HG03103 (cell line): Measurements from ENCODE around the gene ASGR1.
"Not testable (repeated sequence)": the region's sequence is repeated elsewhere in the genome, so short reads cannot be mapped to it uniquely, and the experiment has no call there.

Experiments used
- ATAC-seq: cut with Tn5 transposase; IDR thresholded peaks from one replicate; pipeline ENCODE4 v1.9.1; 2021; ENCODE audit warnings: low read depth; ENCODE audit not compliant: unreplicated experiment

Gene ASGR1

GRCh38 chr17:7168841-7169564 lies 10.2 kb downstream of the ASGR1 start:
- ATAC-seq = not testable (repeated sequence)

- no peak for ATAC-seq
These were observed 11.3 kb downstream of the ASGR1 start for GRCh38 chr17:7167832-7168231.

GRCh38 chr17:7166873-7167272 lies 12.3 kb downstream of the ASGR1 start:
- ATAC-seq = no peak

- not testable (repeated sequence) for ATAC-seq
These were observed 19.6 kb downstream of the ASGR1 start for GRCh38 chr17:7159571-7159970.

DNA sequence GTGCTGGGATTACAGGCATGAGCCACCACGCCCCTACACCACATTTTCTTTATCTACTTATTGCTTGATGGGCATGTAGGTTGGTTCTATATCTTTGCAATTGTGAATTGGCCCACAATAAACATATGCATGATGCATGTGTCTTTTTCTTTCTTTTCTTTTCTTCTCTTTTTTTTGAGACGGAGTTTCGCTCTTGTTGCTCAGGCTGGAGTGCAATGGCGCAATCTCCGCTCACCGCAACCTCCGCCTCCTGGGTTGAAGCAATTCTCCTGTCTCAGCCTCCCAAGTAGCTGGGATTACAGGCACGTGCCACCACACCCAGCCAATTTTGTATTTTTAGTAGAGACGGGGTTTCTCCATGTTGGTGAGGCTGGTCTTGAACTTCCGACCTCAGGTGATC lies 20.7 kb downstream of the ASGR1 start:
- not testable (repeated sequence) for ATAC-seq

DNA sequence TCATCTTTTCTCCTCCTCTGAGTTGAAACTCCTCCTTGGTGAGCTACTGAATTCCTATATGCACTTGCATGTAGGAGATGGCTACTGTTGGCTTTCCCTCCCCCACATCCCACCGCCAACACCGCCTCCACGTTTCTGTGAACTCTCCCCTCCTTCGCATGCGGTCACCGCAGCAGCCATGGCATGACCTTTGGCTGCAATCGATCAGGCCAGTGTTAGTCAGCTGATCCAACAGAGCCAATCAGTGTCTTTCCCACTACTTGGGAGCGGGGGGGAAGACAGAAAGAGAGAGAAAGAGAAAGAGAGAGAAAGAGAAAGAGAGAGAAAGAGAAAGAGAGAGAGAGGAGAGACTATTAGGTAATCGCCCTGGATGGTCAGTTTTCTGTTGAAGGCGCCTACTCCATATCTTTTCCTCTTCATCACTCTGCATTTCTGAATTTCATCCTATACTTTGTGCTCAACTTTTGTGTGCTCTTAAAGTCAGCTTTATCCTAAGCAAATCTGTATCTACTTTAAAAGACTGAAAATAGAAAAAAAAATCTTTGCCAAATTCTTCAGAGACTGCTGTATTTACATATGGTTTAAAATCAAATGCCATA lies 22.7 kb downstream of the ASGR1 start:
- ATAC-seq = no peak

- ATAC-seq = no peak
These were observed 31.4 kb downstream of the ASGR1 start for GRCh38 chr17:7147772-7148171.

DNA sequence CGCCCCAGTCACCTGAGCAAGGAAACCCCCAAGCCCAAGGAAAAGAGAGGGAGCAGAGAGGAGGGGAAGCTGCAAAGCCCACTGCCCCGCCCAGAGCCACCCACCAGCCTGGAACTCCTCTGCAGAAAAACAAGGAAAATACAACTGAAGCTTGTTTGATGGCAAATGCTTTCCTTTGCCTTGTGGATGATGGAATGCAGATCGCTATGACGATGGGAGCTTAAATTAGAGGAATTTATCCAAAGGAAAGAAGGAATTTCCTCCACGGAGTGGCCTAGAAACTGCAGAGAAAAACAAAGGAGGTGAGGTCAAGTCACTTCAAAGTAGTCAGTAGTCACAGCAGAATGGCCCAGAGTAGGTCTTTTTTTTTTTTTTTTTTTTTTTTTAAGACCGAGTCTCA lies 33.1 kb downstream of the ASGR1 start:
- ATAC-seq = no peak

DNA sequence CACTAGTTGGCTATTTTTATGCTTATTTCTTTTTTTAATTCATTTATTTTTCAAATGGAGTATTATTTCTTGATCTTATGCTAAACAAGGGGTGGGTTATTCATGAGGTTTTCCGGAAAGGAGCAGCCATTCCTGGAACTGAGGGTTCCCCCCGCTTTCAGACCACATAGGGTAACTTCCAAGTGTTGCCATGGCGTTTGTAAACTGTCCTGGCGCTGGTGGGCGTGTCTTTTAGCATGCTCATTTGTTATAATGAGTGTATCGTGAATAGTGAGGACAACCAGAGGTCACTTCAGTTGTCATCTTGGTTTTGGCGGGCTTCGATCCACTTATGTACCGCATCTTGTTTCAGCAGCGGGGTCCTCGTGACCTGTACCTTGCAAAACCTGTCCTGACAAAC lies 35.0 kb downstream of the ASGR1 start:
- ATAC-seq = no peak

DNA sequence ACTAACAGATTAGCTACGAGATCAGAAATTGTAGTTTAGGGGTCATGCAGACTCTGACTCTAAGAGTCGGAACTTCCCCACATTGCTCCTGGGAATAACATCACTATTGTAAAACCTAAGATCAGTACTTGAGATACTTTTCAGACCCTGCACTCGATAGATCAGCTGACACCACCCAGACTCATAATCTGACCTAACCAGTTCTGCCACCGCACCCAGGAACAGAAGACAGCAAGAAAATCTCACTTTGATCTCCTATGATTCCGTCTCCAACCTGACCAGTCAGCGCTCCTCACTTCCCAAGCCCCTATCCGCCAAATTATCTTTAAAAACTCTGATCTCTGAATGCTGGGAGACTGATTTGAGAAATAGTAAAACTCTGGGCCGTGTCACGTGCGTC lies 37.3 kb downstream of the ASGR1 start:
- no peak for ATAC-seq

DNA sequence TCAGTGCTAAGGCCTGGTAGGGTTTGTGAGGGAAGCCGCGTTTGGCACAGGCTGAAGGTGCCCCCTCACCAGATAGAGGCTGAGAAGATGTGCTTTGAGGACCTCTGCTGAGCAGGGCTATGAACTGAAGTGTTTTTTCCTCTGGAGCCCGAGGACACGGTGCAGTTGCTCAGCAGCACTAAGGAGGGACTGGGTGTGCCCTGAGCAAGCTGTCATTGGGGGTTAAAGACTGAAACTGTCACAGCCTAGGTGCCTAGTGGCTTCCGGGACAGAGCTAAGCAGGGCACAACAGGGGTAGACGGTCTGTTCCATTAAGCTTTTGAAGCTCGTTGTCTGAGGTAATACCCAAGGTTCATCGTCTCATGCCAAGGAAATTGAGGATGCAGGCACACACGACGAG lies 39.8 kb downstream of the ASGR1 start:
- no peak for ATAC-seq

GRCh38 chr17:7138800-7139381 lies 40.3 kb downstream of the ASGR1 start:
- no peak for ATAC-seq

- ATAC-seq = no peak
These were observed 41.8 kb downstream of the ASGR1 start for GRCh38 chr17:7137171-7137943.

DNA sequence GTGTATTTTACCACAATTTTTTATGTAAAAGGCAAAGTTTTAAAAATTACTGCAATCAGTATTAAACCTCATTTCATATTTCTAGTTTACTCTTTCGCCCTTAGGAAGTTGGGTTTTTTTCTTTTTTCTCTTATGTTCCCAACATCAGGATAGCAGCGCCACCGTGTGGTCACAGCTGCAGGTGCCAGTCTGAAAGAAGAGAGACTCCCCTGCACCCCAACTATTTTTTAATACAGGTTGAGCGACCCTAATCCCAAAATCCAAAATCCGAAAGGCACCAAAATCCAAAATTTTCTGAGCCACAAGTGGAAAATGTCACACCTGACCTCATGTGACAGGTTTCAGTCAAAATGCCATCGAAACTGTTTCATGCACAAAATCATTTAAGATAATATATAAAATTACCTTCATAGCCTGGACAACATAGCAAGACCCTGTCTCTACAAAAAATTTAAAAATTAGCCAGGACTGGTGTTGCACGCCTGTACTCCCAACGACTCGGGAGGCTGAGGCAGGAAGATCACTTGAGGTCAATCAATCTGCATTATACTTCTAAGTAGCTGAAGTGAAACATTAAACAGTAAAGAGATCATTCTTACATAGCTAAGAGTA lies 42.8 kb downstream of the ASGR1 start:
- ATAC-seq = no peak

GRCh38 chr17:7133916-7134315 lies 45.3 kb downstream of the ASGR1 start:
- no peak for ATAC-seq

- no peak for ATAC-seq
These were observed 45.7 kb downstream of the ASGR1 start for GRCh38 chr17:7133424-7133823.

GRCh38 chr17:7132511-7133094 lies 46.6 kb downstream of the ASGR1 start:
- ATAC-seq = peak; percentile 66

- no peak for ATAC-seq
These were observed 47.8 kb downstream of the ASGR1 start for GRCh38 chr17:7131423-7131791.

DNA sequence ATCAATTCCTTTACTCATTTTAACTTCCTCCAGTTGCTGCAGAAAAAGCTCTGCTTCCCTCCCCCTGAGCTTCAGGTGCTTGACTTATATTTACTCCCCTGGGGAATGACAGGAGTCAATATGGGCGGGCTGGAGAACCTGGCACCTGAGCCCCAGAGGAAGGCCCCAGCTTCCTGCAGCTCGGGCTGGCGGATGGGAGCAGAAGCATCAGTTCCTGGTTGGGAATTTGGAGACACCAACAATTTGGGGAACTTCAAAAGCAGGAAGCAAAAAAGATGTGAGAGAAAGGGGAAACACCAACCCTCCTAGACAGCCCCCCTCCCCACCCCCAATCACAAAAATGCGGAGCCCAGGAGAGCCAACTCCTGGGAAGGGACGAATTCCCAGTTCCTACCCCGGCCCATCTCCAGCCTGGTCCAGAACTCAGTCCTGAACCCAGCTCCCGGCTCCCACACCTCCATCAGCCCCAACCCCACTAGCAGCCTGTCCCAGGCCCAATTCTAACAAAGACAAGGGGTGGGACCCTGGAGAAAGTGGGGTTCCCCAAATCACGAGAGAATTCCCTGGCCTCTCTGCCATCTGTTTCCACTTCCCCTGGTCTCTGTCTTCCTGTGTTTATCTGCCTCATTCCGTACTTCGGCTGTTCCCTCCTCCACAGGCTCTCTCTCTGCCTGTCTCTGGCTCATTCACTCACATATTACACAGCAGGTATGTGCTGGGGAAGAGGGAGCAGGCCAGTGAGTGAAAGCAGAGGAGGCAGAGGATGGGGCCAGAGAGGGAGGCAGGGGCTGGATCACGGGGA lies 48.3 kb downstream of the ASGR1 start:
- no peak for ATAC-seq

- ATAC-seq = no peak
These were observed 49.9 kb downstream of the ASGR1 start for GRCh38 chr17:7129311-7129710.
